GM06990 (cell line): ENCODE results near the gene PRPF6.

Experiments used
- DNase-seq: peaks from one replicate; pipeline ENCODE4 v3.0.0-alpha.2; 2011; ENCODE audit not compliant: insufficient read length; ENCODE audit errors: extremely low read depth
- H3K27me3 ChIP-seq: replicated peaks from 2 replicates; pipeline ENCODE4 v1.6.0; 2011; ENCODE audit warnings: low read length; ENCODE audit not compliant: control insufficient read depth, insufficient read depth
- H3K36me3 ChIP-seq: 2 replicates; pipeline ENCODE4 v1.5.1; 2011; ENCODE audit warnings: low read length; ENCODE audit not compliant: control insufficient read depth, insufficient read depth
- H3K4me3 ChIP-seq: replicated peaks from 2 replicates; pipeline ENCODE4 v1.5.1; 2011; ENCODE audit warnings: low read depth, mild to moderate bottlenecking, control low read depth, low read length
- CTCF ChIP-seq: IDR thresholded peaks from 2 replicates; pipeline ENCODE4 v1.5.1; 2011; ENCODE audit warnings: low read length, control low read depth, mild to moderate bottlenecking, inconsistent platforms; ENCODE audit not compliant: insufficient read depth, poor library complexity, severe bottlenecking

PRPF6 gene

GRCh38 chr20:64022671-64023360 lies 41.9 kb downstream of the PRPF6 start:
- Histone ChIP-seq H3K27me3 (no peaks in the 10 kb centered on the region), H3K36me3 (peaks cover 62% of the 10 kb centered on the region), H3K4me3 (no peak overlapping the region)
- DNase-seq, result no peak
- TF ChIP-seq CTCF, result no peak

- no peak for TF ChIP-seq CTCF
- H3K36me3 ChIP-seq, result peaks cover 64% of the 10 kb centered on the region
- DNase-seq, result no peak
- no peaks in the 10 kb centered on the region for H3K27me3 ChIP-seq
- no peak overlapping the region for H3K4me3 ChIP-seq
Measured at GRCh38 chr20:64023361-64024140, 42.6 kb downstream of the PRPF6 start.

GRCh38 chr20:64024141-64024990 lies 43.4 kb downstream of the PRPF6 start:
- peaks cover 67% of the 10 kb centered on the region for H3K36me3 ChIP-seq
- no peak for TF ChIP-seq CTCF

GRCh38 chr20:64025101-64025825 lies 44.3 kb downstream of the PRPF6 start:
- Histone ChIP-seq H3K36me3 (peaks cover 69% of the 10 kb centered on the region), H3K4me3 (no peak overlapping the region), H3K27me3 (no peaks in the 10 kb centered on the region)
- DNase-seq, result no peak
- no peak for TF ChIP-seq CTCF

More at GRCh38 chr20:64024141-64024990, 43.4 kb downstream of the PRPF6 start:
- DNase-seq, result no peak
- Histone ChIP-seq H3K27me3 (no peaks in the 10 kb centered on the region), H3K4me3 (no peak overlapping the region)

- DNase-seq, result no peak
- Histone ChIP-seq H3K27me3 (no peaks in the 10 kb centered on the region), H3K4me3 (no peak overlapping the region), H3K36me3 (peaks cover 72% of the 10 kb centered on the region)
- no peak for TF ChIP-seq CTCF
Measured at GRCh38 chr20:64025826-64026412, 45.0 kb downstream of the PRPF6 start.
